Gastroesophageal sphincter (tissue), 3 donors: ENCODE measurements around the gene STX1A.

ENCODE experiments used
- EP300 ChIP-seq: sonication (generic); formaldehyde crosslinking; IDR thresholded peaks from one replicate; pipeline ENCODE4 v1.6.1; 2017; ENCODE audit warnings: antibody characterized with exemption, mild to moderate bottlenecking
- POLR2A ChIP-seq, 2 donors: fragments of 450-650 bp; IDR thresholded peaks; one replicate each; pipeline ENCODE4 v1.6.1; 2017; ENCODE audit warnings: antibody characterized with exemption in 2 of 2, mild to moderate bottlenecking in 2 of 2, moderate library complexity in 1 of 2
- POLR2AphosphoS5 ChIP-seq: sonication (generic); formaldehyde crosslinking; IDR thresholded peaks from one replicate; pipeline ENCODE4 v1.6.1; 2017; ENCODE audit warnings: antibody characterized with exemption
- TF ChIP-seq, protein P1 (sequence below), 4 experiments: fragments of 200-600 bp in 2 of 4; fragments of 450-650 bp in 2 of 4; sonication (generic) in 1 of 4; IDR thresholded peaks; one replicate each; pipeline ENCODE4 v1.5.1; 2017 to 2019; ENCODE audit warnings: antibody characterized with exemption in 4 of 4, mild to moderate bottlenecking in 2 of 4, moderate library complexity in 2 of 4

DNA sequence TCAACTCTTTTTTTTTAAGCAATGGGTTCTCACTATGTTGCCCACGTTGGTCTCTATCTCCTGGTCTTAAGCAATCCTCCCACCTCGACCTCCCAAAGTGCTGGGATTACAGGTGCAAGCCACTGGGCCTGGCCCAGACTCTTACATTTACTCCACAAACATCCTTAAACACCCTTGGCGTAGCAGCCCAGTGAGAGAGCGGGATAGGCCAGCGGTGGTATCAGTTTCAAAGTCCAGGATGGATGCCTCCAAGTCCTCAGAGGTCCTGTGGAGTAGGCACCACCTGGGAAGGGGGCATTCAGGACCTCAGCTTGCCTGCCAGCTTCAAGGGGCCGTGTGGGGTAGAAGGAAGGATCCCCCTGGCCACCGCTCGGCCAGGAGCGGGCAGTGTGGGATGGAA, 69.9 kb downstream of the STX1A start:
- TF ChIP-seq, protein P1, sequence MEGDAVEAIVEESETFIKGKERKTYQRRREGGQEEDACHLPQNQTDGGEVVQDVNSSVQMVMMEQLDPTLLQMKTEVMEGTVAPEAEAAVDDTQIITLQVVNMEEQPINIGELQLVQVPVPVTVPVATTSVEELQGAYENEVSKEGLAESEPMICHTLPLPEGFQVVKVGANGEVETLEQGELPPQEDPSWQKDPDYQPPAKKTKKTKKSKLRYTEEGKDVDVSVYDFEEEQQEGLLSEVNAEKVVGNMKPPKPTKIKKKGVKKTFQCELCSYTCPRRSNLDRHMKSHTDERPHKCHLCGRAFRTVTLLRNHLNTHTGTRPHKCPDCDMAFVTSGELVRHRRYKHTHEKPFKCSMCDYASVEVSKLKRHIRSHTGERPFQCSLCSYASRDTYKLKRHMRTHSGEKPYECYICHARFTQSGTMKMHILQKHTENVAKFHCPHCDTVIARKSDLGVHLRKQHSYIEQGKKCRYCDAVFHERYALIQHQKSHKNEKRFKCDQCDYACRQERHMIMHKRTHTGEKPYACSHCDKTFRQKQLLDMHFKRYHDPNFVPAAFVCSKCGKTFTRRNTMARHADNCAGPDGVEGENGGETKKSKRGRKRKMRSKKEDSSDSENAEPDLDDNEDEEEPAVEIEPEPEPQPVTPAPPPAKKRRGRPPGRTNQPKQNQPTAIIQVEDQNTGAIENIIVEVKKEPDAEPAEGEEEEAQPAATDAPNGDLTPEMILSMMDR (IDR thresholded peaks at IDR 0.05) = no peak
- TF ChIP-seq POLR2AphosphoS5 = no peak
- no peak for TF ChIP-seq POLR2A (IDR thresholded peaks at IDR 0.05)
- TF ChIP-seq EP300 = no peak
